K562 (cell line): ENCODE data around the gene HMCN2. TPM values are rescaled to one million over a fixed set of nuclear protein-coding genes. Genes with fewer than 3 reads are reported as not detected.

Experiments
- ATAC-seq: fragments of 200-7000 bp; cut with Tn5 transposase; 3 replicates; pipeline ENCODE4 v1.9.1; 2020; ENCODE audit warnings: moderate library complexity
- BruUV-seq: library from RNA; stranded (reverse); fragments of 400-500 nt; replicated peaks from 2 replicates; lab custom pipeline; 2021; lab: Mats Ljungman, UMichigan
- CTCF ChIA-PET: fragments of 300-600 bp; formaldehyde crosslinking; extraction: SDS; loops from one replicate; lab custom pipeline; 2021; ENCODE audit warnings: low intra/inter-chr PET ratio; lab: Yijun Ruan, JAX
- POLR2A ChIA-PET: fragments of 300-600, 350-650 bp; sonication (Branson Sonifier 250); formaldehyde crosslinking; extraction: SDS; loops from one replicate; lab custom pipeline; 2021; ENCODE audit warnings: antibody characterized with exemption, inconsistent platforms; lab: Yijun Ruan, JAX
- DNase-seq, 4 experiments: peaks; one replicate each; pipeline versions ENCODE4 v3.0.0 to v3.0.0-alpha.2; 2011 to 2018; ENCODE audit warnings: low spot score in 3 of 4, mixed read lengths in 3 of 4; ENCODE audit errors: extremely low read depth in 1 of 4
- FAIRE-seq: peaks from 2 replicates; lab custom pipeline; 2011; peaks lifted over from hg19 to GRCh38; lab: Jason Lieb, UNC
- H2AFZ ChIP-seq: 2 replicates; pipeline ENCODE4 v1.6.0; 2011; ENCODE audit warnings: low read depth, low read length, control low read depth, inconsistent platforms
- H3K27ac ChIP-seq: fragments of 200-600 bp; 3 replicates; pipeline ENCODE4 v1.8.0; 2011; ENCODE audit warnings: low read depth, mild to moderate bottlenecking, control low read depth, inconsistent platforms, low read length, moderate library complexity, mixed read lengths; ENCODE audit errors: extremely low read depth
- H3K27me3 ChIP-seq, 2 experiments: fragments of 300-600 bp in 1 of 2; 2 replicates in 1 of 2; 3 replicates in 1 of 2; pipeline versions ENCODE4 v1.6.0 to v1.8.0; 2011; ENCODE audit warnings: inconsistent platforms in 2 of 2, low read length in 2 of 2, mild to moderate bottlenecking in 1 of 2, mixed read lengths in 1 of 2, moderate library complexity in 1 of 2; ENCODE audit not compliant: control insufficient read depth in 2 of 2, insufficient read depth in 2 of 2
- H3K36me3 ChIP-seq: fragments of 300-600 bp; 3 replicates; pipeline ENCODE4 v1.8.0; 2011; ENCODE audit warnings: mild to moderate bottlenecking, low read length, inconsistent platforms; ENCODE audit not compliant: control insufficient read depth, insufficient read depth
- H3K4me1 ChIP-seq, 2 experiments: fragments of 200-600 bp in 1 of 2; replicated peaks in 1 of 2; 2 replicates in 1 of 2; 3 replicates in 1 of 2; pipeline versions ENCODE4 v1.5.1 to v1.8.0; 2011; ENCODE audit warnings: inconsistent platforms in 2 of 2, low read length in 2 of 2, mild to moderate bottlenecking in 1 of 2, mixed read lengths in 1 of 2, moderate library complexity in 1 of 2; ENCODE audit not compliant: control insufficient read depth in 2 of 2, insufficient read depth in 2 of 2
- H3K4me2 ChIP-seq: 2 replicates; pipeline ENCODE4 v1.6.1; 2011; ENCODE audit warnings: low read length, control low read depth, inconsistent platforms, mixed read lengths; ENCODE audit not compliant: insufficient read depth
- H3K4me3 ChIP-seq: fragments of 200-600 bp; sonication (generic), shearing (Covaris generic); 2 replicates; pipeline ENCODE4 v1.5.1; 2016; ENCODE audit warnings: control low read depth, inconsistent platforms
- H3K79me2 ChIP-seq: fragments of 200-600 bp; 3 replicates; pipeline ENCODE4 v1.8.0; 2011; ENCODE audit warnings: low read length, inconsistent platforms; ENCODE audit not compliant: control insufficient read depth, insufficient read depth
- H3K9ac ChIP-seq, 2 experiments: 2 replicates each; pipeline versions ENCODE4 v1.6.0 to v1.6.1; 2011; ENCODE audit warnings: low read depth in 2 of 2, low read length in 2 of 2, control low read depth in 1 of 2, inconsistent platforms in 1 of 2, mild to moderate bottlenecking in 1 of 2, mixed read lengths in 1 of 2; ENCODE audit not compliant: insufficient read depth in 1 of 2
- H3K9me1 ChIP-seq: one replicate; pipeline ENCODE4 v1.6.0; 2011; ENCODE audit warnings: inconsistent platforms, mild to moderate bottlenecking, low read length, moderate library complexity; ENCODE audit not compliant: control insufficient read depth, insufficient read depth
- H3K9me3 ChIP-seq: replicated peaks from 2 replicates; pipeline ENCODE4 v1.5.1; 2011; ENCODE audit warnings: low read depth, low read length, inconsistent platforms; ENCODE audit not compliant: control insufficient read depth, insufficient read depth
- H4K20me1 ChIP-seq: replicated peaks from 2 replicates; pipeline ENCODE4 v1.6.1; 2011; ENCODE audit warnings: low read length, inconsistent platforms, mixed read lengths; ENCODE audit not compliant: control insufficient read depth, insufficient read depth
- CHD2 ChIP-seq: IDR thresholded peaks from 2 replicates; pipeline ENCODE4 v1.6.1; 2011; ENCODE audit warnings: low read depth, low read length
- LARP7 ChIP-seq: fragments of 450-650 bp; IDR thresholded peaks from 2 replicates; pipeline ENCODE4 v1.6.1; 2016
- MCM3 ChIP-seq: fragments of 450-650 bp; IDR thresholded peaks from 2 replicates; pipeline ENCODE4 v1.6.1; 2016
- MTA2 ChIP-seq: fragments of 450-650 bp; IDR thresholded peaks from 2 replicates; pipeline ENCODE4 v1.6.1; 2016; ENCODE audit warnings: low read depth
- NBN ChIP-seq: fragments of 450-650 bp; IDR thresholded peaks from 2 replicates; pipeline ENCODE4 v1.6.1; 2016; ENCODE audit warnings: low read depth, mild to moderate bottlenecking
- NFIC ChIP-seq: fragments of 450-650 bp; IDR thresholded peaks from 2 replicates; pipeline ENCODE4 v1.6.1; 2017; ENCODE audit warnings: mild to moderate bottlenecking, inconsistent platforms
- NUFIP1 ChIP-seq: fragments of 450-650 bp; IDR thresholded peaks from 2 replicates; pipeline ENCODE4 v1.6.1; 2018; ENCODE audit not compliant: partially characterized antibody
- PCBP1 ChIP-seq: fragments of 200-400 bp; formaldehyde crosslinking; IDR thresholded peaks from 2 replicates; pipeline ENCODE4 v1.6.1; 2018; ENCODE audit warnings: mild to moderate bottlenecking, low read depth, low read length; ENCODE audit not compliant: poor library complexity, severe bottlenecking
- POLR2AphosphoS2 ChIP-seq: IDR thresholded peaks from 2 replicates; pipeline ENCODE4 v1.6.1; 2012; ENCODE audit warnings: low read length, improper control_type of control experiment
- PTBP1 ChIP-seq: fragments of 200-400 bp; formaldehyde crosslinking; IDR thresholded peaks from 2 replicates; pipeline ENCODE4 v1.6.1; 2017; ENCODE audit warnings: low read depth, low read length
- TAF1 ChIP-seq: IDR thresholded peaks from 2 replicates; pipeline ENCODE4 v1.6.1; 2011; ENCODE audit warnings: mild to moderate bottlenecking, low read length, moderate library complexity; ENCODE audit not compliant: insufficient read depth, control insufficient read depth, severe bottlenecking; ENCODE audit errors: extremely low read depth
- TBP ChIP-seq: optimal IDR thresholded peaks from 2 replicates; pipeline ENCODE3; 2011; ENCODE audit warnings: low read depth, low read length, improper control_type of control experiment
- THRAP3 ChIP-seq: fragments of 450-650 bp; IDR thresholded peaks from 2 replicates; pipeline ENCODE4 v1.6.1; 2016; ENCODE audit warnings: mild to moderate bottlenecking, inconsistent platforms, borderline replicate concordance
- YY1 ChIP-seq, 3 experiments: IDR thresholded peaks; 2 replicates each; pipeline ENCODE4 v1.6.1; 2011; ENCODE audit warnings: low read length in 2 of 3, mild to moderate bottlenecking in 2 of 3, moderate library complexity in 2 of 3, borderline replicate concordance in 1 of 3, control low read depth in 1 of 3, low read depth in 1 of 3; ENCODE audit not compliant: insufficient read depth in 3 of 3, insufficient replicate concordance in 2 of 3, control insufficient read depth in 1 of 3, insufficient read length in 1 of 3; ENCODE audit errors: extremely low read depth in 1 of 3
- ZNF239 ChIP-seq: fragments of 250-450 bp; sonication (Bioruptor Pico); IDR thresholded peaks from 2 replicates; pipeline ENCODE4 v1.4.0; 2020; ENCODE audit warnings: mild to moderate bottlenecking
- ZSCAN32 ChIP-seq: fragments of 450-650 bp; formaldehyde crosslinking; IDR thresholded peaks from 2 replicates; pipeline ENCODE4 v1.4.0; 2020; ENCODE audit warnings: mild to moderate bottlenecking, moderate library complexity
- WGBS: fragments of 100-300 bp; shearing (Covaris generic); methylation state at CpG from one replicate; pipeline ENCODE4 v1.1.6; 2016; ENCODE audit warnings: low coverage, mixed read lengths; ENCODE audit not compliant: insufficient coverage; ENCODE audit errors: missing lambda C conversion rate; 5-methylcytosine and 5-hydroxymethylcytosine counted together
- in situ Hi-C: fragments of 300-500 bp; cut with MboI; formaldehyde crosslinking; loops from 4 replicates; pipeline ENCODE4 v1.15.0; 2018; ENCODE audit warnings: inconsistent platforms, mixed read lengths
- intact Hi-C: fragments of 100-400 bp; cut with micrococcal nuclease; formaldehyde crosslinking; loops from 2 replicates; pipeline ENCODE4 v1.14.2; 2022
- polyA plus RNA-seq, 8 experiments: library from polyadenylated mRNA; depleted of rRNA in 4 of 8; stranded (reverse) in 5 of 8; unstranded in 3 of 8; fragments of >200 nt; fragmentation: Nextera tagmentation in 2 of 8; fragmentation: Illumina TruSeq in 1 of 8; extraction: Ambion mirVana in 2 of 8; extraction: Trizol in 1 of 8; gene quantifications; 2 replicates each; pipeline versions ENCODE4 v1.2.1 to v1.2.3, GENCODE V29; 2011 to 2014; ENCODE audit warnings: inconsistent platforms in 1 of 8, missing spikeins in 1 of 8
- total RNA-seq, 7 experiments: library from RNA; depleted of rRNA in 6 of 7; stranded (reverse); fragments of >200 nt in 6 of 7; fragmentation: Illumina TruSeq in 2 of 7; extraction: Trizol in 2 of 7; gene quantifications; 2 replicates each; pipeline versions ENCODE4 v1.2.1 to v1.2.3, GENCODE V29; 2011 to 2021; ENCODE audit warnings: low replicate concordance in 1 of 7
- TF ChIP-seq, protein P1 (sequence below): fragments of 450-650 bp; IDR thresholded peaks from one replicate; pipeline ENCODE4 v1.6.1; 2018; ENCODE audit warnings: mild to moderate bottlenecking, moderate library complexity; ENCODE audit not compliant: partially characterized antibody
- TF ChIP-seq, protein P2 (sequence below): fragments of 250-450 bp; sonication (Bioruptor Pico); IDR thresholded peaks from 2 replicates; pipeline ENCODE4 v1.8.0; 2021; ENCODE audit warnings: moderate library complexity, mild to moderate bottlenecking, inconsistent platforms

HMCN2 gene
- total and polyA plus RNA-seq, 9 of the 15 experiments (the other 6 are each of a cell fraction or from before 2014, with no cell fraction given) = 0.01 TPM; not detected in 8

GRCh38 chr9:130390986-130391385, 125.4 kb downstream of the HMCN2 start:
- no TSS peak for BruUV-seq
- FAIRE-seq = no peak

GRCh38 chr9:130391866-130392265, 126.3 kb downstream of the HMCN2 start:
- DNase-seq (no peak), FAIRE-seq (no peak), ATAC-seq (no peak; the same call in 2 of the 3 replicates)
- ChIA-PET CTCF (no interaction called here), POLR2A (interaction anchor here (0.6 kb wide), 1 partner anchor 9 kb away, joined by 3 read pairs; no protein-coding TSS in a partner anchor)
- 7% methylated on average over 12 of the region's 13 CpGs for WGBS
- H3K79me2 ChIP-seq = no peaks in the 10 kb centered on the region
- peaks cover 0 to 24% of the 10 kb centered on the region in 2 experiments; a peak in 2 of 5 replicates for H3K4me1 ChIP-seq
- intact Hi-C loops = no loop called here
- no TSS peak for BruUV-seq
- H3K9ac ChIP-seq = no peak overlapping the region
- no peak overlapping the region for H3K4me3 ChIP-seq
- H3K9me1 ChIP-seq = no peaks in the 10 kb centered on the region
- H3K9me3 ChIP-seq = no peaks in the 10 kb centered on the region
- no peak overlapping the region for H3K27ac ChIP-seq
- H4K20me1 ChIP-seq = no peaks in the 10 kb centered on the region; the same call in 1 of the 2 replicates
- H2AFZ ChIP-seq = no peak overlapping the region
- H3K27me3 ChIP-seq = peaks cover 11 to 69% of the 10 kb centered on the region in 2 experiments
- no peak overlapping the region for H3K4me2 ChIP-seq
- in situ Hi-C loops = no loop called here
- no peaks in the 10 kb centered on the region for H3K36me3 ChIP-seq
- TF ChIP-seq, protein P1, sequence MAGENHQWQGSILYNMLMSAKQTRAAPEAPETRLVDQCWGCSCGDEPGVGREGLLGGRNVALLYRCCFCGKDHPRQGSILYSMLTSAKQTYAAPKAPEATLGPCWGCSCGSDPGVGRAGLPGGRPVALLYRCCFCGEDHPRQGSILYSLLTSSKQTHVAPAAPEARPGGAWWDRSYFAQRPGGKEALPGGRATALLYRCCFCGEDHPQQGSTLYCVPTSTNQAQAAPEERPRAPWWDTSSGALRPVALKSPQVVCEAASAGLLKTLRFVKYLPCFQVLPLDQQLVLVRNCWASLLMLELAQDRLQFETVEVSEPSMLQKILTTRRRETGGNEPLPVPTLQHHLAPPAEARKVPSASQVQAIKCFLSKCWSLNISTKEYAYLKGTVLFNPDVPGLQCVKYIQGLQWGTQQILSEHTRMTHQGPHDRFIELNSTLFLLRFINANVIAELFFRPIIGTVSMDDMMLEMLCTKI = no peak
- no peak for TF ChIP-seq MCM3
- no peak for TF ChIP-seq NFIC
- no peak for TF ChIP-seq TBP
- no peak for TF ChIP-seq MTA2
- TF ChIP-seq POLR2AphosphoS2 = no peak
- no peak for TF ChIP-seq ZNF239 (CRISPR knock-in tag)
- no peak for TF ChIP-seq PTBP1
- TF ChIP-seq, protein P2, sequence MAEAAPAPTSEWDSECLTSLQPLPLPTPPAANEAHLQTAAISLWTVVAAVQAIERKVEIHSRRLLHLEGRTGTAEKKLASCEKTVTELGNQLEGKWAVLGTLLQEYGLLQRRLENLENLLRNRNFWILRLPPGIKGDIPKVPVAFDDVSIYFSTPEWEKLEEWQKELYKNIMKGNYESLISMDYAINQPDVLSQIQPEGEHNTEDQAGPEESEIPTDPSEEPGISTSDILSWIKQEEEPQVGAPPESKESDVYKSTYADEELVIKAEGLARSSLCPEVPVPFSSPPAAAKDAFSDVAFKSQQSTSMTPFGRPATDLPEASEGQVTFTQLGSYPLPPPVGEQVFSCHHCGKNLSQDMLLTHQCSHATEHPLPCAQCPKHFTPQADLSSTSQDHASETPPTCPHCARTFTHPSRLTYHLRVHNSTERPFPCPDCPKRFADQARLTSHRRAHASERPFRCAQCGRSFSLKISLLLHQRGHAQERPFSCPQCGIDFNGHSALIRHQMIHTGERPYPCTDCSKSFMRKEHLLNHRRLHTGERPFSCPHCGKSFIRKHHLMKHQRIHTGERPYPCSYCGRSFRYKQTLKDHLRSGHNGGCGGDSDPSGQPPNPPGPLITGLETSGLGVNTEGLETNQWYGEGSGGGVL (CRISPR knock-in tag) = no peak

More at GRCh38 chr9:130390986-130391385, 125.4 kb downstream of the HMCN2 start:
- 7% methylated on average over 23 of the region's 27 CpGs for WGBS
- H4K20me1 ChIP-seq = no peaks in the 10 kb centered on the region; the same call in 1 of the 2 replicates
- H3K9ac ChIP-seq = no peak overlapping the region
- no peaks in the 10 kb centered on the region for H3K9me1 ChIP-seq
- H3K36me3 ChIP-seq = no peaks in the 10 kb centered on the region
- intact Hi-C loops (no loop called here), in situ Hi-C loops (no loop called here)
- H3K4me2 ChIP-seq = no peak overlapping the region
- CTCF ChIA-PET = no interaction called here
- H2AFZ ChIP-seq = no peak overlapping the region
- peaks cover 11 to 77% of the 10 kb centered on the region in 2 experiments for H3K27me3 ChIP-seq
- peaks cover 0 to 24% of the 10 kb centered on the region in 2 experiments; a peak in 2 of 5 replicates for H3K4me1 ChIP-seq
- no peak overlapping the region for H3K27ac ChIP-seq
- TF ChIP-seq NUFIP1 = no peak
- TF ChIP-seq PCBP1 = no peak
- TF ChIP-seq YY1 (IDR thresholded peaks at IDR 0.05; ENCODE audit: borderline replicate concordance in 1 of 3, control insufficient read depth in 1 of 3, extremely low read depth in 1 of 3, insufficient read depth in 3 of 3, insufficient read length in 1 of 3, insufficient replicate concordance in 2 of 3, low read depth in 1 of 3, low read length in 2 of 3) = no peak
- TF ChIP-seq ZSCAN32 (CRISPR knock-in tag) = no peak
- no peak for TF ChIP-seq THRAP3
- no peak for TF ChIP-seq TAF1
- TF ChIP-seq NBN = no peak
- no peak for TF ChIP-seq LARP7
- no peak for TF ChIP-seq CHD2
- no peak overlapping the region for H3K4me3 ChIP-seq
- H3K9me3 ChIP-seq = no peaks in the 10 kb centered on the region
- POLR2A ChIA-PET = no interaction called here
- no peaks in the 10 kb centered on the region for H3K79me2 ChIP-seq
- DNase-seq (no peak), ATAC-seq (no peak)
